Mammary epithelial cell (primary cell): Measurements from ENCODE around the gene SLC20A1.

Experiments
- EZH2 ChIP-seq: IDR thresholded peaks from 2 replicates; pipeline ENCODE4 v1.6.1; 2012; ENCODE audit warnings: low read length, inconsistent platforms, borderline replicate concordance
- TF ChIP-seq, protein P1 (sequence below), 2 donors: IDR thresholded peaks in 1 of 2; conservative IDR thresholded peaks in 1 of 2; 2 replicates each; pipeline ENCODE4 v1.5.1; 2011 to 2012; ENCODE audit warnings: inconsistent platforms in 2 of 2, low read length in 2 of 2, mild to moderate bottlenecking in 2 of 2, control low read depth in 1 of 2, low read depth in 1 of 2; ENCODE audit not compliant: insufficient read depth in 1 of 2; ENCODE audit errors: extremely low read depth in 1 of 2

DNA sequence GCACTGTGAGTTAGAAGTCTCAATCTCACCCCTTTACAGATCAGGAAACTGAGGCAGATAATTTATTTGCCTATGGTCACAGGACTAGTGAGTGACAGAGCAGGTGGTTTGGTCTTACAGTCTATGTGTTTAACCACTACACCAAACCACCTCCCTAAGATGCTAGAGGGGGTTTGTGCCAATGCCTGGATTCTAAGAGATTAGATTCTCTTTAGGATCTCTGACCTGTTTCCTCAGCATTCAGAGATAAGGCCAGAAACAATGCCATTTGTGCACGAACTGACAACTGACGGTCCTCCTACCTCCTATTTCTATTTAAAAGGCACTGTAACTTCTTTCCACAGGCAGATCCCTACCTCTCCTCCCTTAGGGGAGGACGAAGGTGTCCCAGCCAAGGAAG, 2.3 kb upstream of the SLC20A1 start:
- TF ChIP-seq, protein P1, sequence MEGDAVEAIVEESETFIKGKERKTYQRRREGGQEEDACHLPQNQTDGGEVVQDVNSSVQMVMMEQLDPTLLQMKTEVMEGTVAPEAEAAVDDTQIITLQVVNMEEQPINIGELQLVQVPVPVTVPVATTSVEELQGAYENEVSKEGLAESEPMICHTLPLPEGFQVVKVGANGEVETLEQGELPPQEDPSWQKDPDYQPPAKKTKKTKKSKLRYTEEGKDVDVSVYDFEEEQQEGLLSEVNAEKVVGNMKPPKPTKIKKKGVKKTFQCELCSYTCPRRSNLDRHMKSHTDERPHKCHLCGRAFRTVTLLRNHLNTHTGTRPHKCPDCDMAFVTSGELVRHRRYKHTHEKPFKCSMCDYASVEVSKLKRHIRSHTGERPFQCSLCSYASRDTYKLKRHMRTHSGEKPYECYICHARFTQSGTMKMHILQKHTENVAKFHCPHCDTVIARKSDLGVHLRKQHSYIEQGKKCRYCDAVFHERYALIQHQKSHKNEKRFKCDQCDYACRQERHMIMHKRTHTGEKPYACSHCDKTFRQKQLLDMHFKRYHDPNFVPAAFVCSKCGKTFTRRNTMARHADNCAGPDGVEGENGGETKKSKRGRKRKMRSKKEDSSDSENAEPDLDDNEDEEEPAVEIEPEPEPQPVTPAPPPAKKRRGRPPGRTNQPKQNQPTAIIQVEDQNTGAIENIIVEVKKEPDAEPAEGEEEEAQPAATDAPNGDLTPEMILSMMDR (conservative IDR thresholded peaks at IDR 0.05 in 1 of 2, IDR thresholded peaks at IDR 0.05 in 1 of 2; ENCODE audit: extremely low read depth in 1 of 2, insufficient read depth in 1 of 2, low read depth in 1 of 2, low read length in 2 of 2): no peak
- no peak for TF ChIP-seq EZH2
